HepG2 (cell line): ENCODE data around the gene KIRREL2. TPM values are rescaled to one million over a fixed set of nuclear protein-coding genes. Genes with fewer than 3 reads are reported as not detected.
A peak's percentile ranks its signal among the peaks of the same experiment; 100 is the strongest.

Source experiments
- ATAC-seq: fragments of 200-7000 bp; cut with Tn5 transposase; 3 replicates; pipeline ENCODE4 v1.9.1; 2020; ENCODE audit warnings: mild to moderate bottlenecking, moderate library complexity
- BruUV-seq: library from RNA; stranded (reverse); fragments of 400-500 nt; replicated peaks from 2 replicates; lab custom pipeline; 2021; lab: Mats Ljungman, UMichigan
- CTCF ChIA-PET: fragments of 300-600 bp; formaldehyde crosslinking; extraction: SDS; loops from one replicate; lab custom pipeline; 2021; ENCODE audit warnings: low total read pairs, inconsistent platforms, low intra/inter-chr PET ratio; lab: Yijun Ruan, JAX
- POLR2A ChIA-PET: fragments of 350-600 bp; sonication (Branson Sonifier 250); formaldehyde crosslinking; loops from one replicate; lab custom pipeline; 2020; ENCODE audit warnings: antibody characterized with exemption, inconsistent platforms; lab: Yijun Ruan, JAX
- DNase-seq: peaks from one replicate; pipeline ENCODE4 v3.0.0-alpha.2; 2015; ENCODE audit warnings: low spot score
- FAIRE-seq: peaks from 3 replicates; lab custom pipeline; 2011; peaks lifted over from hg19 to GRCh38; lab: Jason Lieb, UNC
- H2AFZ ChIP-seq: one replicate; pipeline ENCODE4 v1.6.1; 2011; ENCODE audit warnings: low read length, inconsistent platforms
- H3K27ac ChIP-seq: fragments of 300-600 bp; 3 replicates; pipeline ENCODE4 v1.8.0; 2011; ENCODE audit warnings: mixed run types, mild to moderate bottlenecking, mixed read lengths, low read length, inconsistent platforms; ENCODE audit not compliant: insufficient read depth; ENCODE audit errors: extremely low read length
- H3K27me3 ChIP-seq, 2 experiments: fragments of 200-600 bp in 1 of 2; 2 replicates in 1 of 2; 3 replicates in 1 of 2; pipeline versions ENCODE4 v1.6.0 to v1.8.0; 2011; ENCODE audit warnings: low read length in 2 of 2, mild to moderate bottlenecking in 2 of 2, moderate library complexity in 2 of 2, inconsistent platforms in 1 of 2; ENCODE audit not compliant: insufficient read depth in 2 of 2, control insufficient read depth in 1 of 2
- H3K36me3 ChIP-seq, 2 experiments: fragments of 200-600 bp in 1 of 2; replicated peaks in 1 of 2; 2 replicates in 1 of 2; 3 replicates in 1 of 2; pipeline versions ENCODE4 v1.5.1 to v1.8.0; 2011; ENCODE audit warnings: low read length in 2 of 2, inconsistent platforms in 1 of 2; ENCODE audit not compliant: insufficient read depth in 2 of 2, control insufficient read depth in 1 of 2
- H3K4me1 ChIP-seq: 2 replicates; pipeline ENCODE4 v1.5.1; 2012; ENCODE audit warnings: low read length, inconsistent platforms; ENCODE audit not compliant: insufficient read depth
- H3K4me2 ChIP-seq: 2 replicates; pipeline ENCODE4 v1.6.0; 2011; ENCODE audit warnings: low read depth, low read length, inconsistent platforms
- H3K4me3 ChIP-seq, 3 experiments: fragments of 200-600 bp in 1 of 3; sonication (generic), shearing (Covaris generic) in 1 of 3; replicated peaks in 1 of 3; 2 replicates each; pipeline ENCODE4 v1.5.1; 2011 to 2016; ENCODE audit warnings: low read length in 3 of 3, inconsistent platforms in 2 of 3, low read depth in 2 of 3, mild to moderate bottlenecking in 2 of 3, control low read depth in 1 of 3, mixed read lengths in 1 of 3; ENCODE audit not compliant: insufficient read depth in 1 of 3
- H3K79me2 ChIP-seq: one replicate; pipeline ENCODE4 v1.6.1; 2011; ENCODE audit warnings: low read length, inconsistent platforms; ENCODE audit not compliant: insufficient read depth
- H3K9ac ChIP-seq: 2 replicates; pipeline ENCODE4 v1.6.0; 2011; ENCODE audit warnings: mild to moderate bottlenecking, low read depth, low read length, inconsistent platforms; ENCODE audit not compliant: insufficient read depth
- H3K9me3 ChIP-seq: 2 replicates; pipeline ENCODE4 v1.5.1; 2012; ENCODE audit warnings: mild to moderate bottlenecking, low read length
- H4K20me1 ChIP-seq: 2 replicates; pipeline ENCODE4 v1.6.0; 2011; ENCODE audit warnings: inconsistent platforms, mild to moderate bottlenecking, low read length, moderate library complexity; ENCODE audit not compliant: insufficient read depth
- AKAP8 ChIP-seq: sonication (generic); formaldehyde crosslinking; IDR thresholded peaks from 2 replicates; pipeline ENCODE4 v1.5.1; 2020; ENCODE audit warnings: mild to moderate bottlenecking, missing genetic modification reagents
- ARHGAP35 ChIP-seq: sonication (generic); formaldehyde crosslinking; IDR thresholded peaks from 2 replicates; pipeline ENCODE4 v1.9.0; 2022; ENCODE audit warnings: mild to moderate bottlenecking, inconsistent platforms, moderate library complexity, missing genetic modification reagents, borderline replicate concordance
- ARNT2 ChIP-seq: sonication (generic); formaldehyde crosslinking; IDR thresholded peaks from 2 replicates; pipeline ENCODE4 v1.8.0; 2022; ENCODE audit warnings: mild to moderate bottlenecking, low read depth, missing genetic modification reagents, moderate library complexity
- ATRX ChIP-seq: sonication (generic); formaldehyde crosslinking; IDR thresholded peaks from 2 replicates; pipeline ENCODE4 v1.4.0; 2020; ENCODE audit warnings: missing genetic modification reagents, borderline replicate concordance
- CC2D1A ChIP-seq: sonication (generic); formaldehyde crosslinking; IDR thresholded peaks from 2 replicates; pipeline ENCODE4 v1.8.1; 2023; ENCODE audit warnings: mild to moderate bottlenecking, missing genetic modification reagents
- FOXK2 ChIP-seq: fragments of 450-650 bp; IDR thresholded peaks from 2 replicates; pipeline ENCODE4 v1.6.1; 2016
- MAZ ChIP-seq, 2 experiments: sonication (generic) in 1 of 2; formaldehyde crosslinking in 1 of 2; IDR thresholded peaks; 2 replicates each; pipeline versions ENCODE4 v1.5.0 to v1.6.1; 2012 to 2020; ENCODE audit warnings: low read depth in 2 of 2, mild to moderate bottlenecking in 2 of 2, borderline replicate concordance in 1 of 2, improper control_type of control experiment in 1 of 2, low read length in 1 of 2, missing genetic modification reagents in 1 of 2, moderate library complexity in 1 of 2
- MBD4 ChIP-seq: IDR thresholded peaks from 2 replicates; pipeline ENCODE4 v1.6.1; 2012; ENCODE audit warnings: low read length, inconsistent platforms, borderline replicate concordance
- RAD21 ChIP-seq: fragments of 450-650 bp; formaldehyde crosslinking; IDR thresholded peaks from 2 replicates; pipeline ENCODE4 v1.5.0; 2020; ENCODE audit warnings: mild to moderate bottlenecking
- SAP130 ChIP-seq: IDR thresholded peaks from 2 replicates; pipeline ENCODE4 v1.6.1; 2016; ENCODE audit warnings: low read depth
- SMC3 ChIP-seq: IDR thresholded peaks from 2 replicates; pipeline ENCODE4 v1.6.1; 2011; ENCODE audit warnings: low read length, improper control_type of control experiment
- ZNF343 ChIP-seq: sonication (generic); formaldehyde crosslinking; IDR thresholded peaks from 2 replicates; pipeline ENCODE4 v1.4.0; 2020; ENCODE audit warnings: mild to moderate bottlenecking, missing genetic modification reagents
- ZNF563 ChIP-seq: sonication (generic); formaldehyde crosslinking; IDR thresholded peaks from 2 replicates; pipeline ENCODE4 v1.8.0; 2022; ENCODE audit warnings: mild to moderate bottlenecking, moderate library complexity, missing genetic modification reagents
- ZNF567 ChIP-seq: sonication (generic); formaldehyde crosslinking; IDR thresholded peaks from 2 replicates; pipeline ENCODE4 v1.8.1; 2023; ENCODE audit warnings: mild to moderate bottlenecking, missing genetic modification reagents, borderline replicate concordance
- ZSCAN25 ChIP-seq: sonication (generic); formaldehyde crosslinking; IDR thresholded peaks from 2 replicates; pipeline ENCODE4 v1.8.0; 2022; ENCODE audit warnings: mild to moderate bottlenecking, missing genetic modification reagents
- whole genome bisulfite sequencing: methylation state at CpG from one replicate; pipeline ENCODE4 v1.1.6; 2017; ENCODE audit warnings: low lambda C conversion rate; 5-methylcytosine and 5-hydroxymethylcytosine counted together
- in situ Hi-C: cut with HindIII; loops from 2 replicates; pipeline ENCODE4 v1.10.0; 2017; ENCODE audit warnings: low pct_unique_long_range_greater_than_20kb; ENCODE audit not compliant: extremely low pct_ligation_motif_present
- intact Hi-C: fragments of 100-400 bp; cut with micrococcal nuclease; formaldehyde crosslinking; loops from one replicate; pipeline ENCODE4 v1.10.0; 2022; ENCODE audit not compliant: unreplicated experiment
- polyA plus RNA-seq, 8 experiments: library from polyadenylated mRNA; depleted of rRNA in 3 of 8; stranded (reverse) in 7 of 8; unstranded in 1 of 8; fragments of >200 nt; fragmentation: Illumina TruSeq in 4 of 8; extraction: Trizol in 4 of 8; gene quantifications; 2 replicates each; pipeline versions ENCODE4 v1.2.1 to v1.2.3, GENCODE V29; 2011 to 2016; ENCODE audit warnings: low read depth in 4 of 8, missing spikeins in 1 of 8, mixed read lengths in 1 of 8; ENCODE audit not compliant: insufficient read depth in 1 of 8
- total RNA-seq, 5 experiments: library from RNA; depleted of rRNA; stranded (reverse); fragments of >200 nt; fragmentation: Illumina TruSeq; extraction: Trizol; gene quantifications; 2 replicates each; pipeline ENCODE4 v1.2.3, GENCODE V29; 2016; ENCODE audit warnings: low read depth in 1 of 5
- TF ChIP-seq, protein P1 (sequence below): sonication (generic); formaldehyde crosslinking; IDR thresholded peaks from 2 replicates; pipeline ENCODE4 v1.5.0; 2020; ENCODE audit warnings: mild to moderate bottlenecking, missing genetic modification reagents, moderate library complexity
- TF ChIP-seq, protein P2 (sequence below): sonication (generic); formaldehyde crosslinking; IDR thresholded peaks from 2 replicates; pipeline ENCODE4 v1.4.0; 2020; ENCODE audit warnings: missing genetic modification reagents, borderline replicate concordance

Gene KIRREL2
- total and polyA plus RNA-seq, 2 of the 13 experiments (the other 11 are each of a cell fraction or from before 2014, with no cell fraction given): 0.18 to 2.4 TPM

DNA sequence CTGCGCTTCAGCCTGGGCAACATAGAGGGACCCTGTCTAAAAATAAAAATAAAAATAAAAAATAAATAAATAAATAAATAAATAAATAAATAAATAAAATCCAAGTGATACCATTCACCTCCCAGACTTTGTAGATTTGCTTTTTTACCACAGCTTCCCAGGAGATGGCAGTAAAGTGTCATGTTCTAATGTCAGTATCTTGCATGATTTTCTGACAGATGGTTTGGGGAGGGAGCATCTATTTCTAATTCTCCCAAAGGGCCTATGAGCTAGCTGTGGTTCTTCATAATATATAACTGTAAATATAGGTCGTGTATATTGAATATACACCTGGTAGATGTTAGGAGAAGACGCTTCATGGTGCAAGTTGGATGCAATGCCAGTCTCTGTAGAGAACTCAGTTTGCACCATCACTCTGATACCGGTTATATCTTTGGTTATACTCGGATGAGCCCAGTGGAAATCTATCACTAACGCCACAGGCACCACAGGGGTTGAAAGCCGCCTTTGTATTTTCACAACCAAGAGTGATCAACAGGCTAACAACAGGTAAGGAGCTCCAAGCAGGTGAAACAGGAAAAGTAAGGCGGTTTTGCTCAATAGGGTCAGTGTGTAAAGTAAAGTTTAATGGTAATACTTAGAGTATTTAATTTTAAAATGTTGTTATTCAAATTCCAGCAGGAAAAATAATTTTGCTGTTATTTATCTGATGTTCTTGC, 25.6 kb downstream of the KIRREL2 start:
- ATAC-seq (no peak), FAIRE-seq (no peak), DNase-seq (peak; percentile 64)
- Histone ChIP-seq H3K79me2 (no peaks in the 10 kb centered on the region), H3K27ac (no peak overlapping the region), H4K20me1 (no peaks in the 10 kb centered on the region), H3K36me3 (no peaks in the 10 kb centered on the region), H3K9me3 (no peaks in the 10 kb centered on the region), H3K4me1 (no peaks in the 10 kb centered on the region), H2AFZ (no peak overlapping the region), H3K4me2 (no peak overlapping the region), H3K27me3 (no peaks in the 10 kb centered on the region), H3K9ac (no peak overlapping the region), H3K4me3 (no peak overlapping the region)
- WGBS: 4% methylated on average over 8 of the region's 8 CpGs
- CTCF ChIA-PET: interaction anchor here (0.7 to 2.4 kb wide), 2 partner anchors 50 to 189 kb away, joined by 4 to 36 read pairs; no protein-coding TSS in a partner anchor
- no TSS peak for BruUV-seq
- in situ Hi-C loops: loop anchor here (10.0 kb wide), 1 partner anchor 53 kb away; the partner anchor contains the start of gene LRFN3
- intact Hi-C loops: loop anchor here (1.0 kb wide), 1 partner anchor 49 kb away; no protein-coding TSS in a partner anchor
- POLR2A ChIA-PET: no interaction called here
- TF ChIP-seq MAZ (IDR thresholded peaks at IDR 0.05; ENCODE audit: borderline replicate concordance, low read depth, low read length): no peak
- no peak for TF ChIP-seq MAZ (CRISPR knock-in tag; IDR thresholded peaks at IDR 0.05; ENCODE audit: low read depth)
- TF ChIP-seq, protein P1, sequence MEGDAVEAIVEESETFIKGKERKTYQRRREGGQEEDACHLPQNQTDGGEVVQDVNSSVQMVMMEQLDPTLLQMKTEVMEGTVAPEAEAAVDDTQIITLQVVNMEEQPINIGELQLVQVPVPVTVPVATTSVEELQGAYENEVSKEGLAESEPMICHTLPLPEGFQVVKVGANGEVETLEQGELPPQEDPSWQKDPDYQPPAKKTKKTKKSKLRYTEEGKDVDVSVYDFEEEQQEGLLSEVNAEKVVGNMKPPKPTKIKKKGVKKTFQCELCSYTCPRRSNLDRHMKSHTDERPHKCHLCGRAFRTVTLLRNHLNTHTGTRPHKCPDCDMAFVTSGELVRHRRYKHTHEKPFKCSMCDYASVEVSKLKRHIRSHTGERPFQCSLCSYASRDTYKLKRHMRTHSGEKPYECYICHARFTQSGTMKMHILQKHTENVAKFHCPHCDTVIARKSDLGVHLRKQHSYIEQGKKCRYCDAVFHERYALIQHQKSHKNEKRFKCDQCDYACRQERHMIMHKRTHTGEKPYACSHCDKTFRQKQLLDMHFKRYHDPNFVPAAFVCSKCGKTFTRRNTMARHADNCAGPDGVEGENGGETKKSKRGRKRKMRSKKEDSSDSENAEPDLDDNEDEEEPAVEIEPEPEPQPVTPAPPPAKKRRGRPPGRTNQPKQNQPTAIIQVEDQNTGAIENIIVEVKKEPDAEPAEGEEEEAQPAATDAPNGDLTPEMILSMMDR (CRISPR knock-in tag): peak; percentile 67
- TF ChIP-seq CC2D1A (CRISPR knock-in tag): no peak
- TF ChIP-seq SAP130 (CRISPR knock-in tag): 0 out of 2 replicates have a peak, but pooled peaks have one; percentile 29
- TF ChIP-seq SMC3: peak; percentile 51; the same call in 1 of the 2 replicates
- TF ChIP-seq RAD21 (CRISPR knock-in tag): 0 out of 2 replicates have a peak, but pooled peaks have one; percentile 17
- TF ChIP-seq ZNF563 (CRISPR knock-in tag): no peak
- no peak for TF ChIP-seq MBD4
- TF ChIP-seq ZSCAN25 (CRISPR knock-in tag): no peak
- TF ChIP-seq ATRX (CRISPR knock-in tag): no peak
- no peak for TF ChIP-seq AKAP8 (CRISPR knock-in tag)
- TF ChIP-seq ZNF567 (CRISPR knock-in tag): no peak
- TF ChIP-seq FOXK2: no peak
- no peak for TF ChIP-seq ARHGAP35 (CRISPR knock-in tag)
- TF ChIP-seq, protein P2, sequence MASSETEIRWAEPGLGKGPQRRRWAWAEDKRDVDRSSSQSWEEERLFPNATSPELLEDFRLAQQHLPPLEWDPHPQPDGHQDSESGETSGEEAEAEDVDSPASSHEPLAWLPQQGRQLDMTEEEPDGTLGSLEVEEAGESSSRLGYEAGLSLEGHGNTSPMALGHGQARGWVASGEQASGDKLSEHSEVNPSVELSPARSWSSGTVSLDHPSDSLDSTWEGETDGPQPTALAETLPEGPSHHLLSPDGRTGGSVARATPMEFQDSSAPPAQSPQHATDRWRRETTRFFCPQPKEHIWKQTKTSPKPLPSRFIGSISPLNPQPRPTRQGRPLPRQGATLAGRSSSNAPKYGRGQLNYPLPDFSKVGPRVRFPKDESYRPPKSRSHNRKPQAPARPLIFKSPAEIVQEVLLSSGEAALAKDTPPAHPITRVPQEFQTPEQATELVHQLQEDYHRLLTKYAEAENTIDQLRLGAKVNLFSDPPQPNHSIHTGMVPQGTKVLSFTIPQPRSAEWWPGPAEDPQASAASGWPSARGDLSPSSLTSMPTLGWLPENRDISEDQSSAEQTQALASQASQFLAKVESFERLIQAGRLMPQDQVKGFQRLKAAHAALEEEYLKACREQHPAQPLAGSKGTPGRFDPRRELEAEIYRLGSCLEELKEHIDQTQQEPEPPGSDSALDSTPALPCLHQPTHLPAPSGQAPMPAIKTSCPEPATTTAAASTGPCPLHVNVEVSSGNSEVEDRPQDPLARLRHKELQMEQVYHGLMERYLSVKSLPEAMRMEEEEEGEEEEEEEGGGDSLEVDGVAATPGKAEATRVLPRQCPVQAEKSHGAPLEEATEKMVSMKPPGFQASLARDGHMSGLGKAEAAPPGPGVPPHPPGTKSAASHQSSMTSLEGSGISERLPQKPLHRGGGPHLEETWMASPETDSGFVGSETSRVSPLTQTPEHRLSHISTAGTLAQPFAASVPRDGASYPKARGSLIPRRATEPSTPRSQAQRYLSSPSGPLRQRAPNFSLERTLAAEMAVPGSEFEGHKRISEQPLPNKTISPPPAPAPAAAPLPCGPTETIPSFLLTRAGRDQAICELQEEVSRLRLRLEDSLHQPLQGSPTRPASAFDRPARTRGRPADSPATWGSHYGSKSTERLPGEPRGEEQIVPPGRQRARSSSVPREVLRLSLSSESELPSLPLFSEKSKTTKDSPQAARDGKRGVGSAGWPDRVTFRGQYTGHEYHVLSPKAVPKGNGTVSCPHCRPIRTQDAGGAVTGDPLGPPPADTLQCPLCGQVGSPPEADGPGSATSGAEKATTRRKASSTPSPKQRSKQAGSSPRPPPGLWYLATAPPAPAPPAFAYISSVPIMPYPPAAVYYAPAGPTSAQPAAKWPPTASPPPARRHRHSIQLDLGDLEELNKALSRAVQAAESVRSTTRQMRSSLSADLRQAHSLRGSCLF (CRISPR knock-in tag): no peak
- no peak for TF ChIP-seq ZNF343 (CRISPR knock-in tag)
- no peak for TF ChIP-seq ARNT2 (CRISPR knock-in tag)
